Hematopoietic multipotent progenitor cell treated with erythropoietin and hydrocortisone succinate and interleukin-3 and kit ligand, for 17 days (in vitro differentiated cells): ENCODE data around the gene LYPD6.

Experiments
- DNase-seq: peaks from one replicate; pipeline ENCODE4 v3.0.0-alpha.2; 2015; ENCODE audit warnings: low spot score

The LYPD6 gene

GRCh38 chr2:149409506-149409905 is 79.1 kb downstream of the LYPD6 start:
- no peak for DNase-seq

- DNase-seq = no peak
Measured at GRCh38 chr2:149410701-149411484, 80.5 kb downstream of the LYPD6 start.

GRCh38 chr2:149413487-149413886 is 83.1 kb downstream of the LYPD6 start:
- DNase-seq = no peak

- DNase-seq = no peak
Measured at GRCh38 chr2:149415086-149415485, 84.7 kb downstream of the LYPD6 start.

- DNase-seq = no peak
Measured at GRCh38 chr2:149418065-149418464, 87.7 kb downstream of the LYPD6 start.

GRCh38 chr2:149420053-149420963 is 89.9 kb downstream of the LYPD6 start:
- DNase-seq = no peak

- DNase-seq = no peak
Measured at GRCh38 chr2:149421791-149422190, 91.4 kb downstream of the LYPD6 start.

- no peak for DNase-seq
Measured at GRCh38 chr2:149422337-149422990, 92.1 kb downstream of the LYPD6 start.

- no peak for DNase-seq
Measured at GRCh38 chr2:149422991-149423338, 92.6 kb downstream of the LYPD6 start.

GRCh38 chr2:149423630-149424029 is 93.2 kb downstream of the LYPD6 start:
- no peak for DNase-seq

GRCh38 chr2:149427387-149427786 is 97.0 kb downstream of the LYPD6 start:
- DNase-seq = no peak

GRCh38 chr2:149428783-149429182 is 98.4 kb downstream of the LYPD6 start:
- no peak for DNase-seq

GRCh38 chr2:149430743-149431736 is 100.7 kb downstream of the LYPD6 start:
- no peak for DNase-seq

- no peak for DNase-seq
Measured at GRCh38 chr2:149438330-149438960, 108.1 kb downstream of the LYPD6 start.

- no peak for DNase-seq
Measured at GRCh38 chr2:149441255-149441654, 110.9 kb downstream of the LYPD6 start.

GRCh38 chr2:149442346-149442745 is 112.0 kb downstream of the LYPD6 start:
- DNase-seq = no peak

- DNase-seq = no peak
Measured at GRCh38 chr2:149443150-149443549, 112.8 kb downstream of the LYPD6 start.

GRCh38 chr2:149446748-149447147 is 116.4 kb downstream of the LYPD6 start:
- no peak for DNase-seq

GRCh38 chr2:149448315-149448714 is 117.9 kb downstream of the LYPD6 start:
- no peak for DNase-seq

GRCh38 chr2:149449017-149449416 is 118.6 kb downstream of the LYPD6 start:
- DNase-seq = no peak
